Activated CD8-positive, alpha-beta T cell treated with anti-CD3 and anti-CD28 coated beads for 36 hours (primary cell): ENCODE measurements around the gene HABP2. TPM values are rescaled to one million over a fixed set of nuclear protein-coding genes. Genes with fewer than 3 reads are reported as not detected.

Source experiments
- ATAC-seq: fragments of 200-7000 bp; cut with Tn5 transposase; one replicate; pipeline ENCODE4 v1.10.0; 2021; ENCODE audit warnings: mild to moderate bottlenecking, moderate library complexity
- CTCF ChIA-PET: fragments of 350-600 bp; sonication (Branson Sonifier 250); formaldehyde crosslinking; loops from one replicate; lab custom pipeline; 2021; ENCODE audit warnings: antibody characterized with exemption; lab: Charles Lee
- POLR2A ChIA-PET: fragments of 350-600 bp; sonication (Branson Sonifier 250); formaldehyde crosslinking; loops from one replicate; lab custom pipeline; 2021; ENCODE audit warnings: antibody characterized with exemption; lab: Charles Lee
- DNase-seq: peaks from one replicate; pipeline ENCODE4 v3.0.0-alpha.2; 2020
- H3K27ac Mint-ChIP-seq: one replicate; pipeline ENCODE4 v1.8.0; 2021; ENCODE audit warnings: mild to moderate bottlenecking, mixed read lengths
- H3K27me3 Mint-ChIP-seq: one replicate; pipeline ENCODE4 v1.8.0; 2021; ENCODE audit warnings: mixed read lengths
- H3K36me3 Mint-ChIP-seq: one replicate; pipeline ENCODE4 v1.8.0; 2021; ENCODE audit warnings: low read depth, mixed read lengths
- H3K4me1 Mint-ChIP-seq: one replicate; pipeline ENCODE4 v1.8.0; 2021; ENCODE audit warnings: low read depth, mixed read lengths
- H3K4me3 Mint-ChIP-seq: one replicate; pipeline ENCODE4 v1.8.0; 2021; ENCODE audit warnings: mild to moderate bottlenecking, moderate library complexity, mixed read lengths
- H3K9me3 Mint-ChIP-seq: one replicate; pipeline ENCODE4 v1.8.0; 2021; ENCODE audit warnings: mixed read lengths
- CTCF ChIP-seq: fragments of 200-600 bp; IDR thresholded peaks from one replicate; pipeline ENCODE4 v1.8.0; 2022; ENCODE audit warnings: antibody characterized with exemption, mild to moderate bottlenecking
- intact Hi-C: fragments of 100-400 bp; cut with micrococcal nuclease; formaldehyde crosslinking; loops from one replicate; pipeline ENCODE4 v1.10.0; 2022
- total RNA-seq, 2 experiments: library from RNA; stranded (reverse); gene quantifications; one replicate each; pipeline ENCODE4 v1.2.3, GENCODE V29; 2021

Gene HABP2
- total RNA-seq, 2 experiments from 2014 or later = not detected

GRCh38 chr10:113515161-113515560 lies 37.7 kb upstream of the HABP2 start:
- peaks cover 7% of the 10 kb centered on the region for H3K27me3 Mint-ChIP-seq
- TF ChIP-seq CTCF = no peak
- no peak for ATAC-seq
- H3K4me1 Mint-ChIP-seq = no peaks in the 10 kb centered on the region
- intact Hi-C loops = no loop called here
- no peak overlapping the region for H3K27ac Mint-ChIP-seq
- no peaks in the 10 kb centered on the region for H3K36me3 Mint-ChIP-seq
- ChIA-PET POLR2A (no interaction called here), CTCF (interaction anchor here (1.3 kb wide), 1 partner anchor 48 kb away, joined by 5 read pairs; no protein-coding TSS in a partner anchor)
- peaks cover 14% of the 10 kb centered on the region for H3K9me3 Mint-ChIP-seq
- no peak overlapping the region for H3K4me3 Mint-ChIP-seq
- no peak for DNase-seq

DNA sequence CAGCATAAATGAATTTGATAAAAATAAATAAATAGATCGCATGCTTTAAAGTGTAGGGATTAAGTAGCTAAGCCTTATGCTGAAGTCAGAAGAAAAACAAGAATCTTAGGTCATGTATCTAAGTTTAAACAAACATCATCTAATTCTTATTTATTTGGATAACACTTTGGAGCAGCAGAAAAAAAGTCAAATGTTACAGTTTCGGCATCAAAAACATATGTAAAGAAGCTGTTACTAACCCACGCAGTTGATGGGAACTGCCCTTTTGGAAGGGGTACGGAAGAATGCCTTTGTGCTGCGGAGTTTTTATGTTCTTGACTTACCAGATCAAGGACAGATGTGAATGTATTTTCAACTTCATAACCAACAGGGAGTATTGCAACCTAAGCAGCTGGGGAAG lies 37.3 kb upstream of the HABP2 start:
- Mint-ChIP-seq H3K4me1 (no peaks in the 10 kb centered on the region), H3K36me3 (no peaks in the 10 kb centered on the region), H3K9me3 (peaks cover 14% of the 10 kb centered on the region), H3K27me3 (peaks cover 7% of the 10 kb centered on the region), H3K4me3 (no peak overlapping the region), H3K27ac (no peak overlapping the region)
- CTCF ChIA-PET = interaction anchor here (1.3 kb wide), 1 partner anchor 48 kb away, joined by 5 read pairs; no protein-coding TSS in a partner anchor
- intact Hi-C loops = no loop called here
- no peak for DNase-seq
- ATAC-seq = no peak
- POLR2A ChIA-PET = no interaction called here
- no peak for TF ChIP-seq CTCF

DNA sequence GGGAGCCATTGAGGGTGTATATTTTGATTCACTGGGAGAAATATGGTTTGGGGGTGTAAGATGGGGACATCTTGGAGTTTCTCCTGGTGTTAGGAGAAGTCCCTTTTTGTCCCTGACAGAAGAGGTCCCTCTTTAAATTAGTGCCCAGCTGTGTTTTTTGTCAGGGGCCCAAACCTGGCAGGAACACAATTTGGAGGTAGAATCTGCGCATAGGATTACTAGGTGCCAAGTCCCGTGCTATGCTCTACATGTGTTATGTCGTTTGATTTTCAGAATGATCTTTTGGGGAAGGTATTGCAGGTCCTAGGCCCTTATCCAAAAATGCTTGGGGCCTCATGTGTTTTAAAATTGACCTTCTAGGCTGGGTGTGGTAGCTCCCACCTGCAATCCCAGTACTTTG lies 36.8 kb upstream of the HABP2 start:
- ChIA-PET CTCF (interaction anchor here (1.3 kb wide), 1 partner anchor 47 kb away, joined by 5 read pairs; no protein-coding TSS in a partner anchor), POLR2A (no interaction called here)
- no peaks in the 10 kb centered on the region for H3K36me3 Mint-ChIP-seq
- intact Hi-C loops = no loop called here
- ATAC-seq (no peak), DNase-seq (no peak)
- no peak for TF ChIP-seq CTCF
- H3K9me3 Mint-ChIP-seq = peaks cover 14% of the 10 kb centered on the region
- H3K4me3 Mint-ChIP-seq = no peak overlapping the region
- no peaks in the 10 kb centered on the region for H3K4me1 Mint-ChIP-seq
- no peak overlapping the region for H3K27ac Mint-ChIP-seq
- peaks cover 11% of the 10 kb centered on the region for H3K27me3 Mint-ChIP-seq

- TF ChIP-seq CTCF = no peak
- peaks cover 4% of the 10 kb centered on the region for H3K9me3 Mint-ChIP-seq
- intact Hi-C loops = no loop called here
- DNase-seq (no peak), ATAC-seq (no peak)
- no peak overlapping the region for H3K4me3 Mint-ChIP-seq
- ChIA-PET CTCF (interaction anchor here (1.2 kb wide), 1 partner anchor 46 kb away, joined by 3 read pairs; no protein-coding TSS in a partner anchor), POLR2A (interaction anchor here (0.9 kb wide), 1 partner anchor 11 kb away, joined by 3 read pairs; no protein-coding TSS in a partner anchor)
- H3K4me1 Mint-ChIP-seq = no peaks in the 10 kb centered on the region
- H3K27ac Mint-ChIP-seq = no peak overlapping the region
- H3K36me3 Mint-ChIP-seq = no peaks in the 10 kb centered on the region
- peaks cover 12% of the 10 kb centered on the region for H3K27me3 Mint-ChIP-seq
These were observed 35.5 kb upstream of the HABP2 start for GRCh38 chr10:113517165-113517900.

- Mint-ChIP-seq H3K27ac (no peak overlapping the region), H3K27me3 (peaks cover 12% of the 10 kb centered on the region), H3K36me3 (no peaks in the 10 kb centered on the region), H3K9me3 (no peaks in the 10 kb centered on the region), H3K4me3 (no peak overlapping the region), H3K4me1 (no peaks in the 10 kb centered on the region)
- POLR2A ChIA-PET = interaction anchor here (0.9 kb wide), 1 partner anchor 11 kb away, joined by 3 read pairs; no protein-coding TSS in a partner anchor
- DNase-seq (no peak), ATAC-seq (no peak)
- no peak for TF ChIP-seq CTCF
- CTCF ChIA-PET = interaction anchor here (1.2 kb wide), 2 partner anchors 45 to 46 kb away, joined by 3 read pairs; no protein-coding TSS in a partner anchor
- intact Hi-C loops = no loop called here
These were observed 35.0 kb upstream of the HABP2 start for GRCh38 chr10:113517901-113518260.
